Endothelial cell (in vitro differentiated cells): ENCODE measurements around the gene BLOC1S1. TPM values are rescaled to one million over a fixed set of nuclear protein-coding genes. Genes with fewer than 3 reads are reported as not detected.

ENCODE experiments used
- DNase-seq: peaks from one replicate; pipeline ENCODE4 v3.0.0; 2021; ENCODE audit warnings: low spot score
- H3K27ac Mint-ChIP-seq: one replicate; pipeline ENCODE4 v1.8.0; 2021; ENCODE audit warnings: mixed read lengths, inconsistent platforms; ENCODE audit not compliant: unreplicated experiment
- H3K27me3 Mint-ChIP-seq: one replicate; pipeline ENCODE4 v1.8.0; 2021; ENCODE audit warnings: mild to moderate bottlenecking, moderate library complexity, mixed read lengths, inconsistent platforms; ENCODE audit not compliant: unreplicated experiment
- H3K36me3 Mint-ChIP-seq: one replicate; pipeline ENCODE4 v1.8.0; 2021; ENCODE audit warnings: mild to moderate bottlenecking, low read depth, mixed read lengths, inconsistent platforms; ENCODE audit not compliant: unreplicated experiment
- H3K4me1 Mint-ChIP-seq: one replicate; pipeline ENCODE4 v1.8.0; 2021; ENCODE audit warnings: mild to moderate bottlenecking, mixed read lengths, inconsistent platforms; ENCODE audit not compliant: unreplicated experiment
- H3K4me3 Mint-ChIP-seq: one replicate; pipeline ENCODE4 v1.8.0; 2021; ENCODE audit warnings: mild to moderate bottlenecking, mixed read lengths, inconsistent platforms; ENCODE audit not compliant: unreplicated experiment
- H3K9me3 Mint-ChIP-seq: one replicate; pipeline ENCODE4 v1.8.0; 2021; ENCODE audit warnings: mixed read lengths, inconsistent platforms; ENCODE audit not compliant: unreplicated experiment
- CTCF ChIP-seq: fragments of 200-600 bp; sonication (generic); IDR thresholded peaks from one replicate; pipeline ENCODE4 v1.5.0; 2021; ENCODE audit warnings: antibody characterized with exemption; ENCODE audit not compliant: unreplicated experiment
- total RNA-seq: library from RNA; stranded (reverse); fragmentation: NEBNext Ultra II Directional; extraction: Animal tissue kit (Norgen Biotek cat#: 25700); gene quantifications from one replicate; pipeline ENCODE4 v1.2.1, GENCODE V29; 2021; ENCODE audit not compliant: unreplicated experiment

The BLOC1S1 gene
- total RNA-seq, 1 donor from 2014 or later = 66.5 TPM

GRCh38 chr12:55726971-55727370, 11.1 kb downstream of the BLOC1S1 start:
- Mint-ChIP-seq H3K36me3 (peaks cover 39% of the 10 kb centered on the region), H3K4me3 (peak overlapping the region; percentile 94), H3K4me1 (peaks cover 41% of the 10 kb centered on the region), H3K27ac (peak overlapping the region; percentile 36), H3K9me3 (no peaks in the 10 kb centered on the region), H3K27me3 (peaks cover 29% of the 10 kb centered on the region)
- no peak for DNase-seq
- no peak for TF ChIP-seq CTCF

- peaks cover 29% of the 10 kb centered on the region for H3K27me3 Mint-ChIP-seq
- peaks cover 39% of the 10 kb centered on the region for H3K36me3 Mint-ChIP-seq
- peak overlapping the region; percentile 94 for H3K4me3 Mint-ChIP-seq
- DNase-seq = no peak
- no peak for TF ChIP-seq CTCF
- H3K9me3 Mint-ChIP-seq = no peaks in the 10 kb centered on the region
- peaks cover 41% of the 10 kb centered on the region for H3K4me1 Mint-ChIP-seq
- peak overlapping the region; percentile 77 for H3K27ac Mint-ChIP-seq
Measured at GRCh38 chr12:55727643-55728185, 11.9 kb downstream of the BLOC1S1 start.

GRCh38 chr12:55728186-55728938, 12.5 kb downstream of the BLOC1S1 start:
- Mint-ChIP-seq H3K27ac (no peak overlapping the region), H3K4me1 (peaks cover 41% of the 10 kb centered on the region), H3K4me3 (peak overlapping the region; percentile 94), H3K36me3 (peaks cover 37% of the 10 kb centered on the region), H3K9me3 (no peaks in the 10 kb centered on the region), H3K27me3 (peaks cover 26% of the 10 kb centered on the region)
- no peak for TF ChIP-seq CTCF
- peak; percentile 73 for DNase-seq

GRCh38 chr12:55728939-55729818, 13.3 kb downstream of the BLOC1S1 start, which contains the start of gene CD63:
CD63 (minus strand) TSS chr12:55729009; CDS start chr12:55728341, 668 bp downstream.
- DNase-seq = peak; percentile 79
- peaks cover 32% of the 10 kb centered on the region for H3K36me3 Mint-ChIP-seq
- TF ChIP-seq CTCF = no peak
- peaks cover 26% of the 10 kb centered on the region for H3K27me3 Mint-ChIP-seq
- H3K4me1 Mint-ChIP-seq = peaks cover 41% of the 10 kb centered on the region
- H3K4me3 Mint-ChIP-seq = peak within 1 kb of the TSS; percentile 94
- H3K9me3 Mint-ChIP-seq = no peaks in the 10 kb centered on the region
- peak within 1 kb of the TSS; percentile 95 for H3K27ac Mint-ChIP-seq
